CD14-positive monocyte (primary cell): Measurements from ENCODE around the gene GMCL2. TPM values are rescaled to one million over a fixed set of nuclear protein-coding genes. Genes with fewer than 3 reads are reported as not detected.

ENCODE experiments used
- DNase-seq, 3 donors: peaks; one replicate each; pipeline ENCODE4 v3.0.0-alpha.2; 2011 to 2022
- H2AFZ ChIP-seq: 2 replicates; pipeline ENCODE4 v1.6.0; 2012; ENCODE audit warnings: mild to moderate bottlenecking, low read depth, low read length, inconsistent platforms; ENCODE audit not compliant: insufficient read depth, poor library complexity, severe bottlenecking
- H3K27ac ChIP-seq, 2 donors: 1 replicate in 1 of 2; 2 replicates in 1 of 2; pipeline ENCODE4 v1.5.1; 2012 to 2013; ENCODE audit warnings: low read length in 2 of 2, control low read depth in 1 of 2, inconsistent platforms in 1 of 2, low read depth in 1 of 2, mild to moderate bottlenecking in 1 of 2
- H3K27me3 ChIP-seq, 2 donors: one replicate each; pipeline versions ENCODE4 v1.6.0 to v1.6.1; 2011 to 2013; ENCODE audit warnings: low read length in 2 of 2; ENCODE audit not compliant: control insufficient read depth in 2 of 2, insufficient read depth in 2 of 2
- H3K36me3 ChIP-seq, 2 donors: replicated peaks in 1 of 2; 1 replicate in 1 of 2; 2 replicates in 1 of 2; pipeline versions ENCODE4 v1.5.1 to v1.6.1; 2012 to 2013; ENCODE audit warnings: low read length in 2 of 2, control low read depth in 1 of 2, inconsistent platforms in 1 of 2, mild to moderate bottlenecking in 1 of 2; ENCODE audit not compliant: insufficient read depth in 2 of 2, control insufficient read depth in 1 of 2
- H3K4me1 ChIP-seq, 2 donors: 1 replicate in 1 of 2; 2 replicates in 1 of 2; pipeline versions ENCODE4 v1.5.1 to v1.6.1; 2012 to 2013; ENCODE audit warnings: low read length in 2 of 2, control low read depth in 1 of 2, inconsistent platforms in 1 of 2, mild to moderate bottlenecking in 1 of 2, moderate library complexity in 1 of 2; ENCODE audit not compliant: insufficient read depth in 2 of 2, control insufficient read depth in 1 of 2
- H3K4me2 ChIP-seq: replicated peaks from 2 replicates; pipeline ENCODE3; 2012; ENCODE audit warnings: low read length, moderate library complexity, mild to moderate bottlenecking; ENCODE audit not compliant: poor library complexity, severe bottlenecking; ENCODE audit errors: extremely low read depth
- H3K4me3 ChIP-seq, 3 experiments: fragments of 200-600 bp in 1 of 3; sonication (generic) in 1 of 3; replicated peaks in 1 of 3; 1 replicate in 2 of 3; 2 replicates in 1 of 3; pipeline ENCODE4 v1.5.1; 2011 to 2013; ENCODE audit warnings: low read length in 3 of 3, mild to moderate bottlenecking in 3 of 3, control low read depth in 2 of 3, low read depth in 2 of 3, inconsistent platforms in 1 of 3, moderate library complexity in 1 of 3
- H3K79me2 ChIP-seq: 2 replicates; pipeline ENCODE4 v1.6.0; 2012; ENCODE audit warnings: mild to moderate bottlenecking, control low read depth, inconsistent platforms, low read length, moderate library complexity; ENCODE audit not compliant: insufficient read depth
- H3K9ac ChIP-seq: 2 replicates; pipeline ENCODE4 v1.6.0; 2017; ENCODE audit warnings: low read length, mild to moderate bottlenecking; ENCODE audit not compliant: insufficient read depth, poor library complexity, severe bottlenecking
- H3K9me3 ChIP-seq, 2 donors: replicated peaks in 1 of 2; 1 replicate in 1 of 2; 2 replicates in 1 of 2; pipeline versions ENCODE4 v1.5.1 to v1.6.1; 2012 to 2013; ENCODE audit warnings: low read length in 2 of 2, control low read depth in 1 of 2; ENCODE audit not compliant: control insufficient read depth in 1 of 2, insufficient read depth in 1 of 2
- H4K20me1 ChIP-seq: 2 replicates; pipeline ENCODE4 v1.6.0; 2012; ENCODE audit warnings: mild to moderate bottlenecking, low read length, control low read depth, moderate library complexity; ENCODE audit not compliant: insufficient read depth
- H3K27ac Mint-ChIP-seq, 7 donors: one replicate each; pipeline ENCODE4 v1.8.0; 2020; ENCODE audit warnings: mild to moderate bottlenecking in 7 of 7, mixed read lengths in 7 of 7, moderate library complexity in 6 of 7, inconsistent platforms in 2 of 7
- H3K27me3 Mint-ChIP-seq, 3 donors: one replicate each; pipeline ENCODE4 v1.8.0; 2021 to 2022; ENCODE audit warnings: low read depth in 3 of 3, mild to moderate bottlenecking in 3 of 3, mixed read lengths in 3 of 3, moderate library complexity in 3 of 3, inconsistent platforms in 1 of 3
- H3K36me3 Mint-ChIP-seq, 2 donors: one replicate each; pipeline ENCODE4 v1.8.0; 2020; ENCODE audit warnings: mixed read lengths in 2 of 2, inconsistent platforms in 1 of 2, mild to moderate bottlenecking in 1 of 2
- H3K4me1 Mint-ChIP-seq: one replicate; pipeline ENCODE4 v1.8.0; 2020; ENCODE audit warnings: mild to moderate bottlenecking, mixed read lengths
- H3K4me3 Mint-ChIP-seq, 2 donors: one replicate each; pipeline ENCODE4 v1.8.0; 2020; ENCODE audit warnings: mild to moderate bottlenecking in 2 of 2, mixed read lengths in 2 of 2, moderate library complexity in 1 of 2
- H3K9me3 Mint-ChIP-seq, 7 donors: one replicate each; pipeline ENCODE4 v1.8.0; 2020 to 2022; ENCODE audit warnings: mixed read lengths in 7 of 7, mild to moderate bottlenecking in 6 of 7, moderate library complexity in 6 of 7, inconsistent platforms in 2 of 7
- WGBS: methylation state at CpG from one replicate; pipeline ENCODE4 v1.1.5; 2013; ENCODE audit warnings: missing lambda C conversion rate; ENCODE audit not compliant: insufficient coverage; 5-methylcytosine and 5-hydroxymethylcytosine counted together
- intact Hi-C, 2 donors: fragments of 100-400 bp; cut with micrococcal nuclease; formaldehyde crosslinking; loops; one replicate each; pipeline versions ENCODE4 v1.15.0 to v1.15.1; 2023
- polyA plus RNA-seq, 3 donors: library from polyadenylated mRNA; depleted of rRNA in 1 of 3; unstranded in 2 of 3; stranded (reverse) in 1 of 3; fragments of 300-500 nt in 2 of 3; fragments of >200 nt in 1 of 3; fragmentation: Illumina TruSeq in 2 of 3; gene quantifications; 1 replicate in 2 of 3; 2 replicates in 1 of 3; pipeline ENCODE4 v1.2.3, GENCODE V29; 2012 to 2021
- TF ChIP-seq, protein P1 (sequence below): fragments of 200-600 bp; IDR thresholded peaks from one replicate; pipeline ENCODE4 v1.8.0; 2022; ENCODE audit warnings: antibody characterized with exemption, mild to moderate bottlenecking

GMCL2 gene
- polyA plus RNA-seq, 3 donors, result not detected

DNA sequence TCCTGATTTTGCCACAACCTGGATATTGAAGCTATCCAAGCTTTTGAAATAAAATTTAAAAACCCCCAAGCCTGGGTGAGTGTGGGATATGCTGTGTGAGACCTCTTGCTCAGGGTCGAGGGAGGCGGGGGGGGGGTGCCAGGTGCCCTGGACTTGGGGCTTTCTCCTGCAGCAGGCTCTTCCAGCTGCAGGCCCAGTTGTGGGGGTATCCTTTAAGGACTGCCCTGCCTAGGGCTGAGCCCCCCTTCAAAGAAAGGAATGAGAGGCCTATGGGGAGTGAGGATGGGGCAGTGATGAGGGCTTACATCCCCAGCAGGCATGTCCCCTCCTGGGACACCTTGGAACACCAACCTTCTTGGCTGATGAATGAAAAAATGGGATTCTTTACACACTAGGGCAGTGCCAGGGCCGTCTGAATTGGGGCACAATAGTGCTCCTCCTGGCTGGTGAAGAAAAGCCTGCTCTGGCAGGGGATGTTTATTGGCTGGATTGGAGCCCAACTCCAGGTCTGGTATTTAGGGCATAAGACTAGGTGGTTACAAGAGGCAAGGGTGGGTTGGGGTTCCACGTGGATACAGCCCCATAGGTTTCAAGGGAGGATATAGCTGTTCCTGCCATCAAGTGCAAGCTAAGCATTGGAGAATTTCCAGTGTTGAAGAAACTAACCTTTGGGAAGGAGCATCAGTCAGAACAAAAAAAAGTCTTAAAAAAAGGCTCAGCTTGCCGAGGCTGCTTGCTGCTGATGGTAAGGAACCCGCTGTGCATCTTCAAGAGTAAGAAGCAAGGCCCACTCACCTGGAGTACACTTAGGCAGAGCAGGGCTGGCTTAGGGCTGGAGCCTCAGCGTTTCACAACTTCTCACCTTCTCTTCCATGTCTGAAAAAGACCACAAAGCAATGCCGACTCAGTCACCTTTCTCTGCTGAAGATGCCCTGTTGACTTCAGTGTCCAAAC, 24.2 kb upstream of the GMCL2 start:
- peaks cover 35% of the 10 kb centered on the region for H3K4me1 Mint-ChIP-seq
- Histone ChIP-seq H3K4me2 (no peak overlapping the region), H3K4me1 (peaks cover 17 to 35% of the 10 kb centered on the region in 2 donors), H3K79me2 (peaks cover 74% of the 10 kb centered on the region), H3K9me3 (no peaks in the 10 kb centered on the region), H3K9ac (no peak overlapping the region), H3K27ac (no peak overlapping the region), H2AFZ (no peak overlapping the region), H3K27me3 (no peaks in the 10 kb centered on the region), H3K36me3 (peaks cover 91 to 97% of the 10 kb centered on the region in 2 donors), H3K4me3 (no peak overlapping the region), H4K20me1 (peaks cover 100% of the 10 kb centered on the region)
- peaks cover 0 to 1% (median 0%) of the 10 kb centered on the region in 3 donors for H3K27me3 Mint-ChIP-seq
- peaks cover 90 to 96% of the 10 kb centered on the region in 2 donors for H3K36me3 Mint-ChIP-seq
- H3K27ac Mint-ChIP-seq, result peak overlapping the region in 3 of 7 donors; percentile 25 to 67 (median 52)
- WGBS, result 70% methylated on average over 7 of the region's 8 CpGs
- peaks cover 0 to 2% (median 0%) of the 10 kb centered on the region in 7 donors for H3K9me3 Mint-ChIP-seq
- no peak overlapping the region for H3K4me3 Mint-ChIP-seq
- DNase-seq, result no peak
- intact Hi-C loops, result no loop called here
- TF ChIP-seq, protein P1, sequence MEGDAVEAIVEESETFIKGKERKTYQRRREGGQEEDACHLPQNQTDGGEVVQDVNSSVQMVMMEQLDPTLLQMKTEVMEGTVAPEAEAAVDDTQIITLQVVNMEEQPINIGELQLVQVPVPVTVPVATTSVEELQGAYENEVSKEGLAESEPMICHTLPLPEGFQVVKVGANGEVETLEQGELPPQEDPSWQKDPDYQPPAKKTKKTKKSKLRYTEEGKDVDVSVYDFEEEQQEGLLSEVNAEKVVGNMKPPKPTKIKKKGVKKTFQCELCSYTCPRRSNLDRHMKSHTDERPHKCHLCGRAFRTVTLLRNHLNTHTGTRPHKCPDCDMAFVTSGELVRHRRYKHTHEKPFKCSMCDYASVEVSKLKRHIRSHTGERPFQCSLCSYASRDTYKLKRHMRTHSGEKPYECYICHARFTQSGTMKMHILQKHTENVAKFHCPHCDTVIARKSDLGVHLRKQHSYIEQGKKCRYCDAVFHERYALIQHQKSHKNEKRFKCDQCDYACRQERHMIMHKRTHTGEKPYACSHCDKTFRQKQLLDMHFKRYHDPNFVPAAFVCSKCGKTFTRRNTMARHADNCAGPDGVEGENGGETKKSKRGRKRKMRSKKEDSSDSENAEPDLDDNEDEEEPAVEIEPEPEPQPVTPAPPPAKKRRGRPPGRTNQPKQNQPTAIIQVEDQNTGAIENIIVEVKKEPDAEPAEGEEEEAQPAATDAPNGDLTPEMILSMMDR, result no peak

DNA sequence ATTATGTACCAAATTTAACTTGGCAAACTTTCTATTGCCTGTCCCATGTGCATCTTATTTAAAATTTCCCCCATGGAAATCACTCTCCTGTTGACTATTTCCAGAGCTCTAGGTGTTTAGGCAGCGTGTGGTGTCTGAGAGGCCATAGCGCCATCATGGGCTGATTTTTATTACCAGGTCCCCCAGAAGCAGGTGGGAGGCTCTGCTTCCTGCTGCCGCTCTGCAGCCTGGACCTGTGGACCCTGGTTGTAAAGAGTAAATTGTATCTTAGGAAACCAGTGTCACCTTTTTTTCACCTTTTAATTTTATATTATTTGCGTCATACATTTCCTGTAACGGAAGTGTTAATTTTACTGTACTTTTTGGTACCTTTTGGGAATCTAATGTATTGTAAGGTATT, 23.5 kb upstream of the GMCL2 start:
- peaks cover 35% of the 10 kb centered on the region for H3K4me1 Mint-ChIP-seq

More for the DNA sequence above, 23.5 kb upstream of the GMCL2 start:
- peaks cover 93% of the 10 kb centered on the region in 2 donors for H3K36me3 Mint-ChIP-seq
- no CpG with 5 or more reads among the region's 5 CpGs for WGBS
- no peak overlapping the region for H3K27ac Mint-ChIP-seq
- Histone ChIP-seq H3K27ac (no peak overlapping the region), H3K36me3 (peaks cover 91 to 96% of the 10 kb centered on the region in 2 donors), H4K20me1 (peaks cover 100% of the 10 kb centered on the region), H3K9ac (no peak overlapping the region), H3K4me2 (no peak overlapping the region), H3K9me3 (no peaks in the 10 kb centered on the region), H3K27me3 (no peaks in the 10 kb centered on the region), H3K79me2 (peaks cover 81% of the 10 kb centered on the region), H2AFZ (no peak overlapping the region), H3K4me3 (no peak overlapping the region), H3K4me1 (peaks cover 17 to 35% of the 10 kb centered on the region in 2 donors)
- H3K27me3 Mint-ChIP-seq, result peaks cover 0 to 1% (median 0%) of the 10 kb centered on the region in 3 donors
- peaks cover 0 to 2% (median 0%) of the 10 kb centered on the region in 7 donors for H3K9me3 Mint-ChIP-seq
- no peak for DNase-seq
- TF ChIP-seq, protein P1, result no peak
- no peak overlapping the region for H3K4me3 Mint-ChIP-seq
- intact Hi-C loops, result no loop called here
